Calu3 (cell line): ENCODE results near the gene SPATA7. TPM values are rescaled to one million over a fixed set of nuclear protein-coding genes. Genes with fewer than 3 reads are reported as not detected.

Experiments used
- BruUV-seq: library from RNA; stranded (reverse); fragments of 400-500 nt; replicated peaks from 2 replicates; lab custom pipeline; 2021; lab: Mats Ljungman, UMichigan
- CTCF ChIA-PET: fragments of 300-600 bp; sonication (Branson Sonifier 250); formaldehyde crosslinking; loops from one replicate; lab custom pipeline; 2022; ENCODE audit warnings: antibody characterized with exemption; lab: Charles Lee
- DNase-seq: peaks from one replicate; pipeline ENCODE4 v3.0.0; 2022
- H3K27ac Mint-ChIP-seq: one replicate; pipeline ENCODE4 v1.8.0; 2022; ENCODE audit warnings: mixed read lengths; ENCODE audit not compliant: unreplicated experiment
- H3K27me3 Mint-ChIP-seq: one replicate; pipeline ENCODE4 v1.8.0; 2022; ENCODE audit warnings: mixed read lengths; ENCODE audit not compliant: unreplicated experiment
- H3K36me3 Mint-ChIP-seq: one replicate; pipeline ENCODE4 v1.8.0; 2022; ENCODE audit warnings: mild to moderate bottlenecking, moderate library complexity, mixed read lengths; ENCODE audit not compliant: insufficient read depth, unreplicated experiment
- H3K4me1 Mint-ChIP-seq: one replicate; pipeline ENCODE4 v1.8.0; 2022; ENCODE audit warnings: mild to moderate bottlenecking, low read depth, mixed read lengths; ENCODE audit not compliant: unreplicated experiment
- H3K4me3 Mint-ChIP-seq: one replicate; pipeline ENCODE4 v1.8.0; 2022; ENCODE audit warnings: mild to moderate bottlenecking, low read depth, moderate library complexity, mixed read lengths; ENCODE audit not compliant: unreplicated experiment
- H3K9me3 Mint-ChIP-seq: one replicate; pipeline ENCODE4 v1.8.0; 2022; ENCODE audit warnings: low read depth, mixed read lengths; ENCODE audit not compliant: unreplicated experiment
- intact Hi-C: fragments of 100-400 bp; cut with micrococcal nuclease; formaldehyde crosslinking; loops from one replicate; pipeline ENCODE4 v1.10.0; 2022; ENCODE audit not compliant: unreplicated experiment
- total RNA-seq: library from RNA; stranded (reverse); gene quantifications from 2 replicates; pipeline ENCODE4 v1.2.3, GENCODE V29; 2022
- TF ChIP-seq, protein P1 (sequence below): fragments of 200-600 bp; IDR thresholded peaks from one replicate; pipeline ENCODE4 v1.8.0; 2022; ENCODE audit warnings: antibody characterized with exemption; ENCODE audit not compliant: unreplicated experiment

The SPATA7 gene
- total RNA-seq, 1 experiment from 2014 or later = 8.1 TPM

DNA sequence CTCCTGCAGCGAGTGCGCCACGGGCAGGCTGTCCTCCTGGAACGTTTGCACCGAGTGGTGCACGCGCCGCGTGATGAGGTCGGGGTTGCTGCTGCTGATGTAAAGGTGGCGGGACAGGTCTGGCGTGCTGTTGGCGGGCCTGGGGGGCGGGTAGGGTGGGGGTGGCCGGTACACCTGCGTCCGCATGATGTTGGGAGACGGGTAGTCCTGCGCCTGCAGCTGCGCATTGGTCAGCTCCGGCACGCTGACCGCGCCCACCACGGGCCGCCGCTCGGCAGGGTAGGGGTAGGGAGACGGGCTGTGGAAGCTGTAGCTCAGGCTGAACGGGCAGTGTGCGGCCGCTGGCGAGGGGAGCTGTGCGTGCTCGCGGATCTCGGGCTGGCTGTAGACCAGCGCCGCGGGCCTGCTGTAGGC, 94.1 kb downstream of the SPATA7 start:
- H3K4me3 Mint-ChIP-seq = no peak overlapping the region
- no peaks in the 10 kb centered on the region for H3K9me3 Mint-ChIP-seq
- no peak overlapping the region for H3K27ac Mint-ChIP-seq
- intact Hi-C loops = no loop called here
- H3K36me3 Mint-ChIP-seq = no peaks in the 10 kb centered on the region
- CTCF ChIA-PET = no interaction called here
- no peak for DNase-seq
- no peaks in the 10 kb centered on the region for H3K27me3 Mint-ChIP-seq
- no peaks in the 10 kb centered on the region for H3K4me1 Mint-ChIP-seq
- no TSS peak for BruUV-seq
- TF ChIP-seq, protein P1, sequence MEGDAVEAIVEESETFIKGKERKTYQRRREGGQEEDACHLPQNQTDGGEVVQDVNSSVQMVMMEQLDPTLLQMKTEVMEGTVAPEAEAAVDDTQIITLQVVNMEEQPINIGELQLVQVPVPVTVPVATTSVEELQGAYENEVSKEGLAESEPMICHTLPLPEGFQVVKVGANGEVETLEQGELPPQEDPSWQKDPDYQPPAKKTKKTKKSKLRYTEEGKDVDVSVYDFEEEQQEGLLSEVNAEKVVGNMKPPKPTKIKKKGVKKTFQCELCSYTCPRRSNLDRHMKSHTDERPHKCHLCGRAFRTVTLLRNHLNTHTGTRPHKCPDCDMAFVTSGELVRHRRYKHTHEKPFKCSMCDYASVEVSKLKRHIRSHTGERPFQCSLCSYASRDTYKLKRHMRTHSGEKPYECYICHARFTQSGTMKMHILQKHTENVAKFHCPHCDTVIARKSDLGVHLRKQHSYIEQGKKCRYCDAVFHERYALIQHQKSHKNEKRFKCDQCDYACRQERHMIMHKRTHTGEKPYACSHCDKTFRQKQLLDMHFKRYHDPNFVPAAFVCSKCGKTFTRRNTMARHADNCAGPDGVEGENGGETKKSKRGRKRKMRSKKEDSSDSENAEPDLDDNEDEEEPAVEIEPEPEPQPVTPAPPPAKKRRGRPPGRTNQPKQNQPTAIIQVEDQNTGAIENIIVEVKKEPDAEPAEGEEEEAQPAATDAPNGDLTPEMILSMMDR = no peak

DNA sequence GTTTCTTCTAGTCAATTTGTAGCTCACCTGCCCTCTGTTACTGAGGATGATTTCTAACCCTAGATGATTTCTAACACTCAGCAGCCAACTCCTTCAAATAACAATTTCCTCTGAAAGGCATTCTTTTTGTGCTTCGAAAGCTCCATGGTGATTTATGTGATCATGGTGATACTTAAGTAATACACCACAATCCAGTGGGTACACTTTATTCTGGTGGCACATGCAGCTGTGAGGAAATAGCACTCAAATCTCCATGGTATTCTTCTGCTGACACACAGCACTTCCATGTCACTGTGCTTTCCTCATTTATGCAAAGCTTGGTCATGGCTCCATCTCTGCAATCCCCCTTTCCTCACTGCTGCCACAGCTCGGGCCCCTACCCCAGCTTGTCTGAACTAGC, 95.6 kb downstream of the SPATA7 start:
- Mint-ChIP-seq H3K27ac (no peak overlapping the region), H3K4me3 (no peak overlapping the region), H3K9me3 (no peaks in the 10 kb centered on the region), H3K27me3 (no peaks in the 10 kb centered on the region), H3K36me3 (no peaks in the 10 kb centered on the region), H3K4me1 (no peaks in the 10 kb centered on the region)
- CTCF ChIA-PET = interaction anchor here (0.6 kb wide), 1 partner anchor 15 kb away, joined by 3 read pairs; no protein-coding TSS in a partner anchor
- TF ChIP-seq, protein P1 = no peak
- DNase-seq = no peak
- BruUV-seq = no TSS peak
- intact Hi-C loops = no loop called here

DNA sequence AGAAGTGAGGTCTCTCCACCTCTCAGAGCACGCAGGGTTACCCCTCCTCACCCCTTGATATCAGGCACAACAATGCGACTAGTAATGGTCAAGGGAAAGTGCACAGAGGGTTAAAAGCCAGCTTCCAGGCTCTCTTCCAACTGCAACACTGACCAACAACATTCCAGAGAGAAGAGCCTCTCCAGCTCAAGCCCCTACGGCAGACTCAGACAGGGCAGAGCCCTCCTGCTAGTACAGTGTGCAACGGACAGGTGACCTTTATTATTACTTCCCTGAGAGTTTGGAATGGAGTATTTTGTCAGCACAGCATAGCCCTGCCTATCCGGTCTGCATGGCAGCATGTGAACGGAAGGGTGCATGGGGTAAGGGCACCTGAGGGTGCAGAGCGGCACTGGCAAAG, 96.3 kb downstream of the SPATA7 start:
- Mint-ChIP-seq H3K36me3 (no peaks in the 10 kb centered on the region), H3K27ac (no peak overlapping the region), H3K27me3 (no peaks in the 10 kb centered on the region), H3K4me1 (no peaks in the 10 kb centered on the region), H3K9me3 (no peaks in the 10 kb centered on the region), H3K4me3 (no peak overlapping the region)
- TF ChIP-seq, protein P1 = no peak
- no peak for DNase-seq
- intact Hi-C loops = no loop called here
- CTCF ChIA-PET = no interaction called here
- BruUV-seq = no TSS peak

DNA sequence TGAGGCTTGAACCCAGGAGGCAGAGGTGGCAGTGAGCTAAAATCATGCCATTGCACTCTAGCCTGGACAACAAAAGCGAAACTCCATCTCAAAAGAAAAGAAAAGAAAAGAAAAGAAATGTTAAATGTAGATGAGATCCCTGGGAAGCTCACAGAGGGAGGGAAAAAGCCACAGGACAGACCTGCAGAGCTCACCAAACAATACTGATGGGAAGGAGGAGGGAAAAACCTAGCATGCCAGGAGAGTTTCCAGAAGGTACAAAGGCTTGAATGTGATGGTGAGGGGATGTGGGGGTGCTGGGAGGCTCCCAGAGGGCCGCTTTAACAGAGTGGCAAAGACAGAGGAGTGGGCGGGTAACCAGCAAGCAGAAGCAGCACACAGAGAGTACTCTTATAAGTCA, 97.1 kb downstream of the SPATA7 start:
- CTCF ChIA-PET = interaction anchor here (0.7 kb wide), 1 partner anchor 15 kb away, joined by 5 read pairs; no protein-coding TSS in a partner anchor
- intact Hi-C loops = no loop called here
- Mint-ChIP-seq H3K27me3 (no peaks in the 10 kb centered on the region), H3K4me3 (no peak overlapping the region), H3K27ac (no peak overlapping the region), H3K4me1 (no peaks in the 10 kb centered on the region), H3K9me3 (no peaks in the 10 kb centered on the region), H3K36me3 (no peaks in the 10 kb centered on the region)
- BruUV-seq = no TSS peak
- TF ChIP-seq, protein P1 = no peak
- DNase-seq = no peak

Other genes starting within 250 kb of the SPATA7 start
- gene KCNK10, start 62.4 kb upstream of the SPATA7 start, total RNA-seq = not detected in 2 replicates
- gene PTPN21, start 169.3 kb downstream of the SPATA7 start, total RNA-seq = 10.0 and 10.6 TPM in 2 replicates
- gene ZC3H14, start 177.4 kb downstream of the SPATA7 start, total RNA-seq = 58.5 and 69.3 TPM in 2 replicates